VCaP (cell line): Measurements from ENCODE around the gene IFI27L1.

Source experiments
- H3K27ac ChIP-seq: fragments of 450-650 bp; 2 replicates; pipeline ENCODE4 v1.5.1; 2017
- CTCF ChIP-seq: fragments of 450-650 bp; conservative IDR thresholded peaks from 2 replicates; pipeline ENCODE4 v1.5.1; 2017; ENCODE audit warnings: mild to moderate bottlenecking, moderate library complexity

The IFI27L1 gene

GRCh38 chr14:94045101-94045500 lies 36.0 kb upstream of the IFI27L1 start:
- TF ChIP-seq CTCF, result no peak
- H3K27ac ChIP-seq, result no peak overlapping the region

- no peak overlapping the region for H3K27ac ChIP-seq
- no peak for TF ChIP-seq CTCF
Observed at GRCh38 chr14:94045563-94046345, 35.4 kb upstream of the IFI27L1 start.

- no peak overlapping the region for H3K27ac ChIP-seq
- no peak for TF ChIP-seq CTCF
Observed at GRCh38 chr14:94046696-94047250, 34.3 kb upstream of the IFI27L1 start.

- no peak for TF ChIP-seq CTCF
- no peak overlapping the region for H3K27ac ChIP-seq
Observed at GRCh38 chr14:94047581-94047980, 33.5 kb upstream of the IFI27L1 start.

- H3K27ac ChIP-seq, result peak overlapping the region; percentile 5; the same call in 1 of the 2 replicates
- no peak for TF ChIP-seq CTCF
Observed at GRCh38 chr14:94048691-94049624, 32.2 kb upstream of the IFI27L1 start.

- no peak for TF ChIP-seq CTCF
- no peak overlapping the region for H3K27ac ChIP-seq
Observed at GRCh38 chr14:94049625-94050023, 31.5 kb upstream of the IFI27L1 start.
